HG02970 (cell line): Measurements from ENCODE around the gene OXSR1.
"Not testable (repeated sequence)": the region's sequence is repeated elsewhere in the genome, so short reads cannot be mapped to it uniquely, and the experiment has no call there.

Experiments
- ATAC-seq: cut with Tn5 transposase; IDR thresholded peaks from one replicate; pipeline ENCODE4 v1.9.1; 2021; ENCODE audit warnings: mild to moderate bottlenecking, moderate library complexity, moderate number of reproducible peaks; ENCODE audit not compliant: unreplicated experiment, low FRiP score

The OXSR1 gene

DNA sequence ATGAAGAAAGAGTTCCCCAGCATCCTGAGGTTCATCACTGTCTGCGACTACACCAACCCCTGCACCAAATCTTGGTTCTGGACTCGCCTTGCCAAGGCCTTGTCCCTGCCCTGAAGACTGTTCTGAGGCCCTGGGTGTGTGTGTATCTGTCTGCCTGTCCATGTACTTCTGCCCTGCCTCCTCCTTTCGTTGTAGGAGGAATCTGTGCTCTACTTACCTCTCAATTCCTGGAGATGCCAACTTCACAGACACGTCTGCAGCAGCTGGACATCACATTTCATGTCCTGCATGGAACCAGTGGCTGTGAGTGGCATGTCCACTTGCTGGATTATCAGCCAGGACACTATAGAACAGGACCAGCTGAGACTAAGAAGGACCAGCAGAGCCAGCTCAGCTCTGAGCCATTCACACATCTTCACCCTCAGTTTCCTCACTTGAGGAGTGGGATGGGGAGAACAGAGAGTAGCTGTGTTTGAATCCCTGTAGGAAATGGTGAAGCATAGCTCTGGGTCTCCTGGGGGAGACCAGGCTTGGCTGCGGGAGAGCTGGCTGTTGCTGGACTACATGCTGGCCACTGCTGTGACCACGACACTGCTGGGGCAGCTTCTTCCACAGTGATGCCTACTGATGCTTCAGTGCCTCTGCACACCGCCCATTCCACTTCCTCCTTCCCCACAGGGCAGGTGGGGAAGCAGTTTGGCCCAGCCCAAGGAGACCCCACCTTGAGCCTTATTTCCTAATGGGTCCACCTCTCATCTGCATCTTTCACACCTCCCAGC, 24.0 kb upstream of the OXSR1 start:
- no peak for ATAC-seq

DNA sequence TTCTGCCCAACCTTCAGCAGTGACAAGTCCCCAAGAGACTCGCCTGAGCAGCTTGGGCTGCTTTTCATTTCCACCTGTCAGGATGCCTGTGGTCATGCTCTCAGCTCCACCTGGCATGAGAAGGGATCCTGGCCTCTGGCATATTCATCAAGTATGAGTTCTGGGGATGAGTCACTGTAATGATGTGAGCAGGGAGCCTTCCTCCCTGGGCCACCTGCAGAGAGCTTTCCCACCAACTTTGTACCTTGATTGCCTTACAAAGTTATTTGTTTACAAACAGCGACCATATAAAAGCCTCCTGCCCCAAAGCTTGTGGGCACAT, 23.4 kb upstream of the OXSR1 start:
- no peak for ATAC-seq

DNA sequence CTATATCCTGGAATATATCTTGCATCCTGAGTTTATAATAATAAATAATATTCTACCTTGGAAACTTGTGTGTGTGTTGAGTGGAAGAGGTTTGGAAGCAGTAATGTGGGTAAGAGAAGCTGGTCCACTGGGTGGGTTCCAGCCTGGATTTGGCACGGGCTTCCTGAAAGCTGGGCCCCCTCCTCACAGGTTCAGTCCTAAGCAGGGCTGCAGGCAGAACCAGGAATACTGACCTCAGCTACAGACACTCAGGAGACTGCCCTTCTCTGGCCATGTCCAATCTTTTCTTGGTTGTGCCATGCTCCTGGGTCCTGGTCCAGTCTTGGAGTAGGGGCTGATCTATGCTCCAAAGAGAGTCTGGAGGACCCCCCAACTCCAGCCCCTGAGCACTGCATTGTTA, 22.4 kb upstream of the OXSR1 start:
- no peak for ATAC-seq

DNA sequence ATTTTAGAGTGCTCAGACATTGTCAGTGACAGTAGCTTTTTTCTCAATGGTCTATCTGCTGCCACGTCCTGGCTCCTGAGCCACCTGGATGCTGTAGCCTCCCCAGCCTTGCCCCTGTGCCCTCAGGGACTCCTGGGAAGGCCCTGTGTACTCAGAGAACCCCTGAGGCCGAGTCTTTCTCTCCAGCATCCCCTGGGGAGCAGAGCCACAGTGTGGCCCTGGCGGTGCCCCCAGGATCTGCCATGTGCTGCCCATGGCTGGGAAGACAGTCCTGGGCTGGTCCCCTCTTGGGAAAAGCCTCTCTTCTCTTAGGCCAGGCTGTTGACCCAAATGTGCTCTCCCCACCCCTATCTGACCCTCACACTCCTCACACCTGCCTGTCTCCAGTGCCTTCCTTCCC, 21.8 kb upstream of the OXSR1 start:
- no peak for ATAC-seq

DNA sequence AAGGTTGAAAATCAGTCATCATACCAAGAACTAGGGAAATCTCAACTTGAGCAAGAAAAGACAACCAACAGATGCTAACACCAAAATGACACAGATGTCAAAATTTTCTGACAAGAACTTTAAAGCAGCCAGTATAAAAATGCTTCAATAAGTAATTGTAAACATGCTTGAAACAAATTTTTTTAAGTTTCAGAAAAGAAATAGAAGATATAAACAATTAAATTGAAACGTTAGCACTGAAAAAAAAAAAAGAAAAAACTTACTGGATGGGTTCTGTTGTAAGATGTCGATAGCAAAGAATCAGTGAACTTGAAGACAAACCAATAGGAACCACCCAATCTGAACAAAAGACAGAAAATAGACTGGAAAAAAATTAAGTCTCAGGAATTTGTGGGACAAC, 18.8 kb upstream of the OXSR1 start:
- no peak for ATAC-seq

DNA sequence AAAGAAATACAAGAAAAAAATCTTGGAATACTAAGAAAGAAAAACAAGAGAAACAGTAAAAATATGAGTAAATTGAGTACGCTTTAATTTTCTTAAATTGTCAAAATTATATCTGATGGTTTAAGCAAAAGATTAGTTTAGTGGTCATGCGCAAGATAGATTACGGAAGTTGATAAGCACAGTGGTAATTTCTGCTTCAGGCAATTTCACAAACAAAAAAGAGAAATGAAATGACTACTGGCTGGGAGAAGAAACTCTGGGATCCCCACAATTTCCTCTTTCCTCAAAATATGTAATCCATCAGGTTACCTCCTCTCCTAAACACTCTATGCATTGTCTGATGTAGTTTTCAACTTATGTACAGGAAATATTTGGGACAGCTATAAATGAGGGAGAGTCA, 17.9 kb upstream of the OXSR1 start:
- ATAC-seq: no peak

DNA sequence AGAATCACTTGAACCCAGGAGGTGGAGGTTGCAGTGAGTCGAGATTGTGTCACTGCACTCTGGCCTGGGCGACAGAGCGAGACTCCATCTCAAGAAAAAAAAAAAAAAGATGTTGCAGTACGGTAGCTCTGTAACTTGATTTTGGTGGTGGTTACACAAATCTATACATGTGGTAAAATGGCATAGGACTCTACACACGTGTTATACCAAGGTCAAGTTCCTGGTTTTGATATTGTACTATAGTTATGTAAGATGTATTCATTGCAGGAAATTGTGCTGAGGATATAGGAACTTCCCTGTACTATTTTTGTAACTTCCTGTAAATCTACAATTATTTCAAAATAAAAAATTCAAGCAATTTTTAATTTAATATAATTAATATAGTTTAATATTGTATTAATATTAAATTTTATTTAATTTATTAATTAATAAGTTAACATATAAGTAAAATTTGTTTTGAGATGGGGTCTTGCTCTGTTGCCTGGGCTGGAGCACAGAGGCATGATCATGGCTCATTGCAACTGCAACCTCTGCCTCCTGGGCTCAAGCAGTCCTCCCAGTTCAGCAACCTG, 16.9 kb upstream of the OXSR1 start:
- no peak for ATAC-seq

DNA sequence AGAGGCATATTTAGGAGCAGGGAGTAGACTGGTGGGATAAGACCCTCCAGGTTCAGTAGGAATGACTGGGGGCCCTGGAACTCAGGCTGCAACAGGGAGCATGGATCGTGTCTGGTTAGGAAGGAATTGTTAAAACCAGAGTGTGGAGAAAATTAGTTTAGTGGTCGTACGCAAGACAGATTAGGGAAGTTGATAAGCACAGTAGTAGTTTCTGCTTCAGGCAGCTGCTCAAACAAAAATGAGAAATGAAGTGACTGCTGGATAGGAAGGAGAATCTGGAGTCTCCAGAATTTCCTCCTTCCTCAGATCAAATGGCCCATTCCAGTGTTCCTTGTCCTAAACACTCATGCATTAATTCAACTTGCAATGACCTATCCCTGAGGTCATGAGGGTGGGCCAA, 15.6 kb upstream of the OXSR1 start:
- ATAC-seq: no peak

DNA sequence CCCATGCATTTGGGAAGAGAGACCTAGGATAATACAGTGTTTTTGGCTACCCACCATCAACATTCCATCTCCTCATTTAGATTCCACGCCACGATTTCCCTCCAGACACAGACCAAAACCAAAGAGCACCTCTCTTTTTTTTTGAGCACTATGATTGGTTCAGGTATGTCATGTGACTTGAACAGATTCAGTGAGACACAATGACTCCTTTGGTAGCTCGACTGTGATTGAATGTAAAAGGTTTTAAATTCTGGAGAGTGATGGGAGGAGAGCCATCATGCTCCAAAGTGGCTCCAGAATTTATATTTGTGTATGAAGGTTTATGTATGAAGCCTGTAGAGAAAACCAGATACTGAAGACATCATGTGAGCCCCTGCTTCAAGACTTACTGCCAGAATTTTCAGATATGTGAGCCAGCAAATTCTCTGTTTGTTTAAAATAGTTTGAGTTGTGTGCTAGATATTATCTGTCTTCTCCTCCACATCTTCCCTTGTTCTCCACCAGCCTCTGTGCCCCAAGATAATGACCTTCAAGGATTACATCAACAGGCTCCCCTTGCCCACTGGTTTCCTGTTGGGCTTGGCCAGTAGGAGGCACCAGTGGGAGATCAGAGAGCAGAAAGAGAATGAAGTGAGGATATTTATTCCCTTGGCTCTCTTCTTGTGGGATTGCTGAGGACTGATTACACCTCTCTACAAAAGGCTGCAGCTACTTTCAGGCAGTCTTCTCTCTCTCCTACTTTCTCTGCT, 14.4 kb upstream of the OXSR1 start:
- ATAC-seq: no peak

DNA sequence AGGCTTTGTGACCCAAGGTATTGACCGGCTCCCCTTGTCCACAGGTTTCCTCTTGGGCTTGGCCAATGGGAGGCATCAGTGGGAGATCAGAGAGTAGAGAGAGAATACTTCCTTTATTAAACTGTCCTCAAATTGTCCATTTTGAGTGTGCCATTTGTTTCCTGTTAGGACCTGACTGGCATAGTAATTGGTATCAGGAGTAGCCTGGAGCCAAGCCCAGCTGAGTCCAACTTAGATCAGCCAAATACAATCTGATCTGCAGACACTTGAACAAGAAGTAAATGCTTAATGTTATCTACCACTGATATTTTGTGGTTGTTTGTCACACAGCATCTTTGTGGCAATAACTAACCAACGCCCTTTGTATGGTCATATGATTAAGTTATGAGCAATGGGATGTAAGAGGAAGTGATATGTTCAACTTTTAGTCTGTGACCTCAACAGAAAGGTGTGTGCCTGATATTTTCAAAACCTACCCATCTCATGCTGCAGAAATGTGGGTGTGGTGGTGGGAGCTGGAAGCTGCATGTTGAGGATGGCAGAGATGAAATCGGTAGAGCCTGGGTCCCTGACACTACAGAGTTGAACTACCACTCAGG, 13.6 kb upstream of the OXSR1 start:
- no peak for ATAC-seq

DNA sequence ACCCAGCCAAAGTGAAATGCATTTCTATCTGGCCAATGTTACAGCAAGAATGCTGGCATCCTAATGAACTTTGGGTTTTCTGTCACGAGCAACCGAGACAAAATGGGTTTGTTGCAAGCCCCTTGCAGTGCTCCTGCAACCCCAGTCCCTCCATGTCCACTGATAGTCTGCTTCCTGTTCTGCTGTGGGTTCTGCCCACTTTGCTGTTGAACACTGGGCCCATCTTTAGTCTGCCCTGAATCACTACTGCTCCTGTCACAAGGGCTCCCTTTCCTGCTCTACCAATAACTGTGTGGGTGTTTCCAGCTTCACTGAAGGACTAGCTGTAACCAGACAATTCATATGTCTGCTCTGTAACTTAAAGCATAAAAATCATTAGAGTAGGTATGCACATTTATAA, 12.7 kb upstream of the OXSR1 start:
- ATAC-seq: no peak

DNA sequence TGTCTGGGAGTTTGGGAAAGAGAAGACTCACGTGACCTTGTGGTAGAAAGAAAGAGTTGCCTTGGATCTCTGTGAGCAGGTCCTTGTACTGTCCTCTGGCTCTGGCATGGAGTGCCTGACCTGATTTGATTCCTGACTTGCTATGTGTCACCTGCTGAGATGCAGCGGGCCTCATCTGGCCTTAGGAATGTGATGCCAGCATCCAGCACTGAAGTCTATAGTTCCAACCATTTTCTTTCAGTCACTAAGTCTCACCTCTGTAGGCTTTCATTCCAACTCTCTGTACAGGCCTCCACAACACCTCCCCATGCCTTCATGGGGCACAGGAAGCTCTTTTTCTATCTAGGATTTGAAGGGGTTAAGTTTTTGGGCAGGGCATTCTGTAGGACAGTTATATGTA, 12.1 kb upstream of the OXSR1 start:
- no peak for ATAC-seq

DNA sequence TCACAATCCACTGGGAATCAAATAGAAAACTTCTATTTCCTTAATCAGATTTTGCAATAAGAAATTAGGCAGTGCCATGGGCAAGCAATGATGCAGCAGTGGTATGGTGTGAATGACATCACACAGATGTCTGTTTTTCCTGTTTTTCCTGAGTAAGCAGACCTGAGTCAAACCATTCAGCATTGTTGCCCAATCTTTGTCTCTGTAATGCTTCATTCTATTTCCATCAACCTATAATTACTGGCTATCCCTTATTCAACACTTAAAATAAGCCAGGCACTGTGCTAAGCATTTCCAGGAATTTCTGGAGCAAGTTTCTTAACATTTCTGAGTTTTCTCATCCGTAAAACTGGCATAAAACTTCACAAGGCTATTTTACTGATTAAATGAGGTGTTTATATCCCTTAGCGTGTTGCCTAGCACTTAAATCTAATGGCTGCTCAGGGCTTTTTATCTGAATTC, 11.3 kb upstream of the OXSR1 start:
- no peak for ATAC-seq

DNA sequence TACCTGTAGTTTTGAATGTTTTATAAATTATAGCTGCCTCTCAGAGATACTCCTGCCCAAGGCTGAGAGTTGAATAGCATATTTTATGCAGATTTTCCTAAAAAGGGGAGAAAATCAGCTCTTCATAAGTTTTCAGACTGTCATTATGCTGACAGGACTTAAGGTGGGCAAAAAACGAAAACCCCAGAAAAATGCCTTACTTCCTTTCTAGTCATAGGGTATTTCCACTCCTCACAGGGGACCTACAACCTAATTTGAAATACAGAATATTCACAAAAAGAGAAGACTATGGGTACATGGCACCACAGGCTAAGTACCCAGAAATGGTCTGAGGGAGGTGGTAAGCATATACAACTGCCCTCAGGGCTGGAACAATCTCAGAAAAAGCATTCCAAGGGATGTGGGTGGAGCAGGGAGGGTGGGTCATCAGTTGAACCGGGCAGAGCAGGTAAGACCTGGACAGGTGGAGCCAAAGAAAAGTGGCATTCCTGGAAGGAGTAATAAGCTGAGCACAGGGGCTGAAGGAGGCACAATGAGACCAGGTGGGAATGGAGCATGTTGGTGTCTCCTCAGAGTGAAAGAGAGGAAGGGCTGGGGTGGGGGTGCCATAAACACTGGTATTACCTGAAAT, 10.6 kb upstream of the OXSR1 start:
- ATAC-seq: no peak

DNA sequence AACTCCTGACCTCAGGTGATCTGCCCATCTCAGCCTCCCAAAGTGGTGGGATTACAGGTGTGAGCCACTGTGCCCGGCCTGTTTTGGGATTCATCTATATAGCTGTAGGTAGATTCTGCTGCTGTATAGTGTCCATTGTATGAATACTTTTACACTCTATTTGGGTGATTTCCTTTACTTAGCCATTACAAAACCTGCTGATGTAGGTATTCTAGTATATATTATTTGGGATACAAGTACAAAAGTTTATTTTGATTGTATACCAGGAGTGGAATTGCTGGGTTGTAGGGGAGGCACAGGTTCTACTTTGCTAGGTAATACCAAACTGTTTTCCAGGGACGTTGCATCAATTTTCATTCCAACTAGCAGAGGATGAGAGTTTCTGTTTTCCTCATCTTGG, 9.5 kb upstream of the OXSR1 start:
- ATAC-seq: no peak

DNA sequence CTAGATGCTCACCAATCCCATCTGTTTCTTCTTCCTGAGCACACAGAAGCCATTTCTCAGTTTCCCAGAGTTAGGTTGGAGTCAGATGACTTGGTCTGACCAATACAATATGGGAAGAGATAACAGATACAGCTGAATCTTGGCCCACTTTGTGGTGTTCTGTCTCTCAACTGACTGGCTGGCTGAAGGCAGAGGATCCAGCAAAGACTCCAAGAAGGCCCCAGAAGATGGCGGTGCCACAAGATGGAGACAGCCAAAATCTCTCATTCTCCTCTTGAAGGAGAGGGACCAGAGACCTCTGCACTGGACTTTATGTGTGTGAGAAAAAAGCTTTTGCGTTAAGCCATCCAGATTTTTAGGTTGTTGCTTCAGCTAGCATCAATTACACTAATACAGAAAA, 8.2 kb upstream of the OXSR1 start:
- ATAC-seq: no peak

DNA sequence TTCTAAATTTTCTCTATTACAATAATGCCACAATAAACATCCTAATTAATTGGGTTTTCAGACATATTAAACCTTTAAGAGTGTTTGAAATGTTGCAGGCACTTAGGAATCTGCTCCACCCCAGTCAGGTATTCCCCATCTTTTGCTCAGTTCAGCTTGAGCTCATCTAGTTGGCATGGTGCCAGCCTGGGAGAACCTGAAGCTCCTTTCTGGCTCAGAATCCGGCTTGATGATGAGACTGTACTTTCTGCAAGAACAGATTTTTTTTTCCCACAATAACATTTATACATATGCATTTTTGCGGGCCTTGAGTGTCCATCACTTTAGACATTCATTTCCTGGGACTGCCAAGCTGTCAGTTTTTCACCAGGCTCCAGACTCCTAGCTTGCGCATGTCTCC, 7.7 kb upstream of the OXSR1 start:
- no peak for ATAC-seq

DNA sequence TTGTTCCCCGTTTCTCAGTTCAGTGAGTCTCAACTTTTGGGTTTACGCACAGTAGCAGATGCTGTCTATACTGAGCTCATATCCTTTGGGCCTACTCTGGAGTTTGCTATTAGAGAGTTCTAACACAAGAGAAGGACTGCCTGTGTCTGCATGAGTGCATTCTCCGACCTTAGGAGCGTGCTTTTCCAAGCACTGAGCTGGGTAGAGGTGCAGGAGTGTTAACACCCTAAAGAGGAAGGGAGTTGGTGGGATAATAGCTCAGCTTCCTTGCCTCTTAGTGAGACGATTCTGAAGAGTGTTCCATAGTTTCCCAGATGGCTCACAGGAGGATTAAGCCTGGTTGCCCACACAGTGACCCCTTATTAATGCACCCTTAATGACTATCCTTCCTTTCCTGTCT, 6.9 kb upstream of the OXSR1 start:
- ATAC-seq: no peak

DNA sequence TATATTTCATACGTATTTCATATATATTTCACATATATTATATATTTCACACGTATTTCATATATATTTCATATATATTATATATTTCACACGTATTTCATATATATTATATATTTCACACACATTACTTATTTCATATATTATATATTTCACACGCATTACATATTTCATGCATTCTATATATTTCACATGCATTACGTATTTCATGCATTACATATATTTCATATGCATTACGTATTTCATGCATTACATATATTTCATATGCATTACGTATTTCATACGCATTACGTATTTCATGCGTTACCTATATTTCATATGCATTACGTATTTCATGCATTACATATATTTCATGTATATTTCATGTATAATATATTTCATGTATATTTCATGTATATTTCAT, 4.6 kb upstream of the OXSR1 start:
- ATAC-seq: not testable (repeated sequence)

DNA sequence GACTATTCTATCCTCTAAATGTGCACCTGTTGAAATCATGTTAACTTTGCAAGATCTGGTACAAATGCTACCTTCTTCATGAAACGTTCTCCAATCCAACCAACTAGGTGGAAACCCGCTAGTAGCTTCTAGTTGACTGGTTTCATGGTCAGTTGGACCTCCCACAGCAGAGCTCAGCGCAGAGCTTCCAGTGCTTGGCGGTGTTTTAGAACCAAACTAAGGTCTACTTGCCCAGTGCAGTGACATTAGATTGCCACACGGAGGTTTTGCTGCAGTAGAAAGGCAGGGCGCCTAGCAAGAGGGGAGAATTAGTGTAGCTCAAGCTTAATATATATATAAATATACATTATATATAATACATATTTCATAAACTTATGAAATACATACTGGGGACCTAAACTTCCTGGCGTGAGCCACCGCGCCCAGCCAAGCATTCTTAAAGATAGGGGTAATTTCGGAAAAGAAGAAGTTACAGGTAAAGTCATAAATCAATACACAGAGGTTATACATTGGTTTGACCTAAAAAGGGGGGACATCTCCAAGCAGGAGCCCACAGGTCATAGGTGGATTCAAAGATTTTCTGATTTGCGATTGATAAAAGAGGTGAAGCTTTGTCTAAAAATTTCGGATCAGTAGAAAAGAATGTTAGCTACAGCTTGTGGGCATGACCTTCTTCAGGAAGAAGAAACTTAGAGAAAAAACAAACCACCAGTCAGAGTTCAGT, 2.1 kb upstream of the OXSR1 start:
- no peak for ATAC-seq
